H1 (cell line): ENCODE results near the gene CFD. TPM values are rescaled to one million over a fixed set of nuclear protein-coding genes. Genes with fewer than 3 reads are reported as not detected.

ENCODE experiments used
- CTCF ChIA-PET: fragments of 300-600 bp; sonication (Branson Sonifier 250); formaldehyde crosslinking; loops from one replicate; lab custom pipeline; 2021; ENCODE audit not compliant: partially characterized antibody; lab: Charles Lee
- POLR2A ChIA-PET: fragments of 300-600 bp; sonication (Branson Sonifier 250); formaldehyde crosslinking; loops from one replicate; lab custom pipeline; 2021; ENCODE audit warnings: inconsistent platforms; ENCODE audit not compliant: partially characterized antibody; lab: Charles Lee
- DNase-seq, 2 experiments: peaks; one replicate each; pipeline versions ENCODE4 v3.0.0 to v3.0.0-alpha.2; 2010 to 2022; ENCODE audit warnings: low spot score in 2 of 2, low read depth in 1 of 2, mixed read lengths in 1 of 2
- FAIRE-seq: peaks from 2 replicates; lab custom pipeline; 2011; peaks lifted over from hg19 to GRCh38; lab: Jason Lieb, UNC
- H2AFZ ChIP-seq: 2 replicates; pipeline ENCODE4 v1.8.1; 2012; ENCODE audit warnings: low read length, inconsistent platforms
- H2AK5ac ChIP-seq: 2 replicates; pipeline ENCODE4 v1.6.1; 2013; ENCODE audit warnings: low read depth, low read length
- H2BK120ac ChIP-seq: replicated peaks from 2 replicates; pipeline ENCODE3; 2013; ENCODE audit warnings: low read depth, low read length, inconsistent platforms
- H2BK12ac ChIP-seq: 2 replicates; pipeline ENCODE4 v1.6.1; 2013; ENCODE audit warnings: low read depth, low read length
- H2BK15ac ChIP-seq: 2 replicates; pipeline ENCODE4 v1.6.1; 2013; ENCODE audit warnings: low read length
- H2BK20ac ChIP-seq: 2 replicates; pipeline ENCODE4 v1.6.1; 2013; ENCODE audit warnings: low read length
- H2BK5ac ChIP-seq: 2 replicates; pipeline ENCODE4 v1.6.1; 2013; ENCODE audit warnings: low read depth, low read length
- H3K14ac ChIP-seq: 2 replicates; pipeline ENCODE4 v1.6.1; 2013; ENCODE audit warnings: inconsistent platforms; ENCODE audit not compliant: insufficient read length
- H3K18ac ChIP-seq: 2 replicates; pipeline ENCODE4 v1.6.1; 2013; ENCODE audit warnings: low read length; ENCODE audit errors: extremely low read depth
- H3K23ac ChIP-seq: 2 replicates; pipeline ENCODE4 v1.6.1; 2013; ENCODE audit warnings: inconsistent platforms; ENCODE audit not compliant: insufficient read length
- H3K23me2 ChIP-seq: 2 replicates; pipeline ENCODE4 v1.6.1; 2013; ENCODE audit warnings: low read depth, low read length
- H3K27ac ChIP-seq: 2 replicates; pipeline ENCODE4 v1.6.1; 2011; ENCODE audit warnings: low read depth, low read length, inconsistent platforms
- H3K27me3 ChIP-seq, 4 experiments: replicated peaks in 1 of 4; 1 replicate in 1 of 4; 2 replicates in 3 of 4; pipeline versions ENCODE4 v1.6.1 to v1.8.1; 2011 to 2013; ENCODE audit warnings: low read length in 3 of 4, mild to moderate bottlenecking in 3 of 4, inconsistent platforms in 2 of 4, mixed read lengths in 2 of 4, moderate library complexity in 1 of 4; ENCODE audit not compliant: control insufficient read depth in 3 of 4, insufficient read depth in 3 of 4; ENCODE audit errors: extremely low read depth in 1 of 4
- H3K36me3 ChIP-seq, 4 experiments: 2 replicates each; pipeline versions ENCODE4 v1.6.1 to v1.8.1; 2011 to 2013; ENCODE audit warnings: mild to moderate bottlenecking in 4 of 4, low read length in 3 of 4, moderate library complexity in 2 of 4, control low read depth in 1 of 4, inconsistent platforms in 1 of 4; ENCODE audit not compliant: insufficient read depth in 4 of 4, control insufficient read depth in 2 of 4
- H3K4ac ChIP-seq: replicated peaks from 2 replicates; pipeline ENCODE3; 2013; ENCODE audit warnings: low read length, low read depth, mixed read lengths, inconsistent platforms; ENCODE audit not compliant: insufficient read length
- H3K4me1 ChIP-seq, 4 experiments: replicated peaks in 1 of 4; 1 replicate in 1 of 4; 2 replicates in 3 of 4; pipeline versions ENCODE4 v1.6.1 to v1.8.1; 2011 to 2013; ENCODE audit warnings: low read length in 3 of 4, inconsistent platforms in 2 of 4, mixed read lengths in 1 of 4; ENCODE audit not compliant: insufficient read depth in 4 of 4, control insufficient read depth in 3 of 4
- H3K4me2 ChIP-seq, 2 experiments: 2 replicates each; pipeline versions ENCODE4 v1.6.1 to v1.8.1; 2011 to 2013; ENCODE audit warnings: low read depth in 2 of 2, low read length in 2 of 2, control low read depth in 1 of 2, inconsistent platforms in 1 of 2, mild to moderate bottlenecking in 1 of 2; ENCODE audit not compliant: insufficient read depth in 1 of 2
- H3K4me3 ChIP-seq, 4 experiments: fragments of 200-600, 300-600 bp in 1 of 4; sonication (generic), shearing (Covaris generic), sonication (Bioruptor Twin) in 1 of 4; 2 replicates each; pipeline versions ENCODE4 v1.5.1 to v1.8.1; 2011 to 2016; ENCODE audit warnings: low read length in 4 of 4, low read depth in 3 of 4, control low read depth in 2 of 4, inconsistent platforms in 2 of 4, mild to moderate bottlenecking in 2 of 4, mixed read lengths in 1 of 4, moderate library complexity in 1 of 4; ENCODE audit not compliant: insufficient read depth in 2 of 4; ENCODE audit errors: extremely low read depth in 1 of 4
- H3K56ac ChIP-seq: replicated peaks from 2 replicates; pipeline ENCODE3; 2013; ENCODE audit warnings: low read depth, mild to moderate bottlenecking, mixed read lengths, low read length, inconsistent platforms; ENCODE audit not compliant: insufficient read length
- H3K79me1 ChIP-seq: 2 replicates; pipeline ENCODE4 v1.6.1; 2013; ENCODE audit warnings: low read depth, low read length, control low read depth
- H3K79me2 ChIP-seq, 2 experiments: 2 replicates each; pipeline versions ENCODE4 v1.6.1 to v1.8.1; 2012 to 2013; ENCODE audit warnings: low read length in 2 of 2, mild to moderate bottlenecking in 2 of 2, inconsistent platforms in 1 of 2; ENCODE audit not compliant: insufficient read depth in 2 of 2, control insufficient read depth in 1 of 2
- H3K9ac ChIP-seq, 4 experiments: replicated peaks in 1 of 4; 1 replicate in 1 of 4; 2 replicates in 3 of 4; pipeline versions ENCODE4 v1.6.1 to v1.8.1; 2011 to 2013; ENCODE audit warnings: low read depth in 3 of 4, low read length in 3 of 4, control low read depth in 2 of 4, mild to moderate bottlenecking in 2 of 4, moderate library complexity in 2 of 4, inconsistent platforms in 1 of 4; ENCODE audit errors: extremely low read depth in 1 of 4
- H3K9me3 ChIP-seq, 2 experiments: 2 replicates each; pipeline versions ENCODE4 v1.6.1 to v1.8.1; 2012 to 2013; ENCODE audit warnings: mild to moderate bottlenecking in 2 of 2, moderate library complexity in 2 of 2, control low read depth in 1 of 2, inconsistent platforms in 1 of 2, low read depth in 1 of 2, low read length in 1 of 2, mixed read lengths in 1 of 2; ENCODE audit not compliant: insufficient read depth in 2 of 2
- H4K20me1 ChIP-seq, 2 experiments: replicated peaks in 1 of 2; 2 replicates each; pipeline versions ENCODE3 to v1.8.1; 2011 to 2013; ENCODE audit warnings: inconsistent platforms in 2 of 2, low read length in 2 of 2, mild to moderate bottlenecking in 1 of 2; ENCODE audit not compliant: insufficient read depth in 2 of 2, control insufficient read depth in 1 of 2
- H4K5ac ChIP-seq: 2 replicates; pipeline ENCODE4 v1.6.1; 2013; ENCODE audit warnings: low read length, low read depth, mixed read lengths, inconsistent platforms; ENCODE audit not compliant: insufficient read length
- H4K8ac ChIP-seq: 2 replicates; pipeline ENCODE4 v1.8.0; 2013; ENCODE audit warnings: mild to moderate bottlenecking, moderate library complexity, low read length, inconsistent platforms; ENCODE audit not compliant: insufficient read depth; ENCODE audit errors: extremely low read depth
- H4K91ac ChIP-seq: replicated peaks from 2 replicates; pipeline ENCODE3; 2013; ENCODE audit warnings: low read length, mixed read lengths, inconsistent platforms; ENCODE audit not compliant: insufficient read length
- CTBP2 ChIP-seq: IDR thresholded peaks from 2 replicates; pipeline ENCODE4 v1.7.0; 2011; ENCODE audit warnings: borderline replicate concordance, mild to moderate bottlenecking, moderate library complexity, mixed read lengths, low read length; ENCODE audit not compliant: insufficient read depth, insufficient read length
- EZH2 ChIP-seq: fragments of 200-600 bp; sonication (generic); IDR thresholded peaks from 2 replicates; pipeline ENCODE4 v1.7.1; 2012; ENCODE audit warnings: low read depth, mild to moderate bottlenecking, moderate library complexity, low read length, inconsistent platforms; ENCODE audit not compliant: severe bottlenecking
- FOSL1 ChIP-seq: IDR thresholded peaks from 2 replicates; pipeline ENCODE4 v1.6.1; 2011; ENCODE audit warnings: mild to moderate bottlenecking, low read depth, low read length, moderate library complexity; ENCODE audit not compliant: insufficient read depth
- KDM1A ChIP-seq: fragments of 200-600, 300-600 bp; sonication (generic); IDR thresholded peaks from 2 replicates; pipeline ENCODE4 v1.7.1; 2016; ENCODE audit warnings: mild to moderate bottlenecking, low read length, borderline replicate concordance
- MAX ChIP-seq: IDR thresholded peaks from 2 replicates; pipeline ENCODE4 v1.6.1; 2012; ENCODE audit warnings: inconsistent platforms
- SP4 ChIP-seq: IDR thresholded peaks from 2 replicates; pipeline ENCODE4 v1.6.1; 2012; ENCODE audit warnings: low read length, inconsistent platforms
- WGBS, 2 experiments: shearing (Covaris generic) in 1 of 2; methylation state at CpG; one replicate each; pipeline versions ENCODE4 v1.1.6 to v1.1.7; 2013 to 2015; ENCODE audit warnings: low lambda C conversion rate in 2 of 2, mixed read lengths in 2 of 2, inconsistent platforms in 1 of 2, low coverage in 1 of 2, missing lambda C conversion rate in 1 of 2; ENCODE audit not compliant: insufficient replicate concordance in 2 of 2, insufficient coverage in 1 of 2, insufficient read length in 1 of 2; ENCODE audit errors: extremely low coverage in 1 of 2, missing lambda C conversion rate in 1 of 2; 5-methylcytosine and 5-hydroxymethylcytosine counted together
- polyA plus RNA-seq, 7 experiments: library from polyadenylated mRNA; depleted of rRNA in 3 of 7; stranded (reverse) in 5 of 7; unstranded in 2 of 7; fragments of >200 nt in 5 of 7; fragments of 200-250 nt in 2 of 7; gene quantifications; 1 replicate in 5 of 7; 2 replicates in 1 of 7; 4 replicates in 1 of 7; pipeline versions ENCODE4 v1.2.1 to v1.2.3, GENCODE V29; 2011 to 2013; ENCODE audit warnings: missing spikeins in 2 of 7, mixed read lengths in 2 of 7
- total RNA-seq: library from RNA; stranded (reverse); fragmentation: NEBNext Ultra II Directional; extraction: Animal tissue kit (Norgen Biotek cat#: 25700); gene quantifications from 2 replicates; pipeline ENCODE4 v1.2.1, GENCODE V29; 2021

Gene CFD
- total and polyA plus RNA-seq, 2 of the 8 experiments (the other 6 are each of a cell fraction or from before 2014, with no cell fraction given): 1.7 to 2.8 TPM

GRCh38 chr19:844546-844971, 14.9 kb upstream of the CFD start:
- H3K27ac ChIP-seq: no peak overlapping the region
- FAIRE-seq (no peak), DNase-seq (no peak)
- peaks cover 7 to 21% (median 16%) of the 10 kb centered on the region in 4 experiments for H3K27me3 ChIP-seq
- no peak overlapping the region; a peak in 1 of 7 replicates for H3K9ac ChIP-seq
- peaks cover 0 to 6% (median 4%) of the 10 kb centered on the region in 4 experiments; a peak in 4 of 7 replicates for H3K4me1 ChIP-seq
- no peak overlapping the region for H3K4me3 ChIP-seq
- no peaks in the 10 kb centered on the region for H3K79me1 ChIP-seq
- H2BK12ac ChIP-seq: no peak overlapping the region
- H2BK15ac ChIP-seq: no peak overlapping the region
- no peak overlapping the region for H3K56ac ChIP-seq
- TF ChIP-seq SP4: no peak
- peak; percentile 50; the same call in 1 of the 2 replicates for TF ChIP-seq MAX
- no peak for TF ChIP-seq EZH2
- no peak for TF ChIP-seq CTBP2
- 0 out of 2 replicates have a peak, but pooled peaks have one; percentile 29 for TF ChIP-seq KDM1A
- TF ChIP-seq FOSL1: no peak
- H3K23me2 ChIP-seq: peaks cover 6% of the 10 kb centered on the region; the same call in 1 of the 2 replicates
- H3K18ac ChIP-seq: no peak overlapping the region
- H2BK120ac ChIP-seq: no peak overlapping the region
- no peaks in the 10 kb centered on the region for H3K9me3 ChIP-seq
- H3K36me3 ChIP-seq: no peaks in the 10 kb centered on the region
- whole genome bisulfite sequencing, 2 experiments: 58% methylated on average over 9 of the region's 11 CpGs; no CpG with 5 or more reads in 1 of the 2 experiments
- no peak overlapping the region for H4K8ac ChIP-seq
- no peak overlapping the region for H2AK5ac ChIP-seq
- no peak overlapping the region; a peak in 1 of 4 replicates for H3K4me2 ChIP-seq
- H3K14ac ChIP-seq: peak overlapping the region; percentile 94
- no peak overlapping the region for H4K91ac ChIP-seq
- POLR2A ChIA-PET: no interaction called here
- no peak overlapping the region for H3K23ac ChIP-seq
- H3K4ac ChIP-seq: peak overlapping the region; percentile 78
- CTCF ChIA-PET: interaction anchor here (0.7 to 3.1 kb wide), 3 partner anchors 11 to 72 kb away, joined by 3 to 18 read pairs (median 3); no protein-coding TSS in a partner anchor
- H4K20me1 ChIP-seq: no peaks in the 10 kb centered on the region
- H2AFZ ChIP-seq: no peak overlapping the region; the same call in 1 of the 2 replicates
- no peak overlapping the region for H2BK5ac ChIP-seq
- H2BK20ac ChIP-seq: no peak overlapping the region
- H3K79me2 ChIP-seq: no peaks in the 10 kb centered on the region
- peak overlapping the region; percentile 60 for H4K5ac ChIP-seq
